H1 (cell line): ENCODE data around the gene GLI1. TPM values are rescaled to one million over a fixed set of nuclear protein-coding genes. Genes with fewer than 3 reads are reported as not detected.

Experiments
- CTCF ChIA-PET: fragments of 300-600 bp; sonication (Branson Sonifier 250); formaldehyde crosslinking; loops from one replicate; lab custom pipeline; 2021; ENCODE audit not compliant: partially characterized antibody; lab: Charles Lee
- POLR2A ChIA-PET: fragments of 300-600 bp; sonication (Branson Sonifier 250); formaldehyde crosslinking; loops from one replicate; lab custom pipeline; 2021; ENCODE audit warnings: inconsistent platforms; ENCODE audit not compliant: partially characterized antibody; lab: Charles Lee
- DNase-seq, 2 experiments: peaks; one replicate each; pipeline versions ENCODE4 v3.0.0 to v3.0.0-alpha.2; 2010 to 2022; ENCODE audit warnings: low spot score in 2 of 2, low read depth in 1 of 2, mixed read lengths in 1 of 2
- FAIRE-seq: peaks from 2 replicates; lab custom pipeline; 2011; peaks lifted over from hg19 to GRCh38; lab: Jason Lieb, UNC
- H2AFZ ChIP-seq: 2 replicates; pipeline ENCODE4 v1.8.1; 2012; ENCODE audit warnings: low read length, inconsistent platforms
- H2AK5ac ChIP-seq: 2 replicates; pipeline ENCODE4 v1.6.1; 2013; ENCODE audit warnings: low read depth, low read length
- H2BK120ac ChIP-seq: replicated peaks from 2 replicates; pipeline ENCODE3; 2013; ENCODE audit warnings: low read depth, low read length, inconsistent platforms
- H2BK12ac ChIP-seq: 2 replicates; pipeline ENCODE4 v1.6.1; 2013; ENCODE audit warnings: low read depth, low read length
- H2BK15ac ChIP-seq: 2 replicates; pipeline ENCODE4 v1.6.1; 2013; ENCODE audit warnings: low read length
- H2BK20ac ChIP-seq: 2 replicates; pipeline ENCODE4 v1.6.1; 2013; ENCODE audit warnings: low read length
- H2BK5ac ChIP-seq: 2 replicates; pipeline ENCODE4 v1.6.1; 2013; ENCODE audit warnings: low read depth, low read length
- H3K14ac ChIP-seq: 2 replicates; pipeline ENCODE4 v1.6.1; 2013; ENCODE audit warnings: inconsistent platforms; ENCODE audit not compliant: insufficient read length
- H3K18ac ChIP-seq: 2 replicates; pipeline ENCODE4 v1.6.1; 2013; ENCODE audit warnings: low read length; ENCODE audit errors: extremely low read depth
- H3K23ac ChIP-seq: 2 replicates; pipeline ENCODE4 v1.6.1; 2013; ENCODE audit warnings: inconsistent platforms; ENCODE audit not compliant: insufficient read length
- H3K23me2 ChIP-seq: 2 replicates; pipeline ENCODE4 v1.6.1; 2013; ENCODE audit warnings: low read depth, low read length
- H3K27ac ChIP-seq: 2 replicates; pipeline ENCODE4 v1.6.1; 2011; ENCODE audit warnings: low read depth, low read length, inconsistent platforms
- H3K27me3 ChIP-seq, 4 experiments: replicated peaks in 1 of 4; 1 replicate in 1 of 4; 2 replicates in 3 of 4; pipeline versions ENCODE4 v1.6.1 to v1.8.1; 2011 to 2013; ENCODE audit warnings: low read length in 3 of 4, mild to moderate bottlenecking in 3 of 4, inconsistent platforms in 2 of 4, mixed read lengths in 2 of 4, moderate library complexity in 1 of 4; ENCODE audit not compliant: control insufficient read depth in 3 of 4, insufficient read depth in 3 of 4; ENCODE audit errors: extremely low read depth in 1 of 4
- H3K36me3 ChIP-seq, 4 experiments: 2 replicates each; pipeline versions ENCODE4 v1.6.1 to v1.8.1; 2011 to 2013; ENCODE audit warnings: mild to moderate bottlenecking in 4 of 4, low read length in 3 of 4, moderate library complexity in 2 of 4, control low read depth in 1 of 4, inconsistent platforms in 1 of 4; ENCODE audit not compliant: insufficient read depth in 4 of 4, control insufficient read depth in 2 of 4
- H3K4ac ChIP-seq: replicated peaks from 2 replicates; pipeline ENCODE3; 2013; ENCODE audit warnings: low read length, low read depth, mixed read lengths, inconsistent platforms; ENCODE audit not compliant: insufficient read length
- H3K4me1 ChIP-seq, 4 experiments: replicated peaks in 1 of 4; 1 replicate in 1 of 4; 2 replicates in 3 of 4; pipeline versions ENCODE4 v1.6.1 to v1.8.1; 2011 to 2013; ENCODE audit warnings: low read length in 3 of 4, inconsistent platforms in 2 of 4, mixed read lengths in 1 of 4; ENCODE audit not compliant: insufficient read depth in 4 of 4, control insufficient read depth in 3 of 4
- H3K4me2 ChIP-seq, 2 experiments: 2 replicates each; pipeline versions ENCODE4 v1.6.1 to v1.8.1; 2011 to 2013; ENCODE audit warnings: low read depth in 2 of 2, low read length in 2 of 2, control low read depth in 1 of 2, inconsistent platforms in 1 of 2, mild to moderate bottlenecking in 1 of 2; ENCODE audit not compliant: insufficient read depth in 1 of 2
- H3K4me3 ChIP-seq, 4 experiments: fragments of 200-600, 300-600 bp in 1 of 4; sonication (generic), shearing (Covaris generic), sonication (Bioruptor Twin) in 1 of 4; 2 replicates each; pipeline versions ENCODE4 v1.5.1 to v1.8.1; 2011 to 2016; ENCODE audit warnings: low read length in 4 of 4, low read depth in 3 of 4, control low read depth in 2 of 4, inconsistent platforms in 2 of 4, mild to moderate bottlenecking in 2 of 4, mixed read lengths in 1 of 4, moderate library complexity in 1 of 4; ENCODE audit not compliant: insufficient read depth in 2 of 4; ENCODE audit errors: extremely low read depth in 1 of 4
- H3K56ac ChIP-seq: replicated peaks from 2 replicates; pipeline ENCODE3; 2013; ENCODE audit warnings: low read depth, mild to moderate bottlenecking, mixed read lengths, low read length, inconsistent platforms; ENCODE audit not compliant: insufficient read length
- H3K79me1 ChIP-seq: 2 replicates; pipeline ENCODE4 v1.6.1; 2013; ENCODE audit warnings: low read depth, low read length, control low read depth
- H3K79me2 ChIP-seq, 2 experiments: 2 replicates each; pipeline versions ENCODE4 v1.6.1 to v1.8.1; 2012 to 2013; ENCODE audit warnings: low read length in 2 of 2, mild to moderate bottlenecking in 2 of 2, inconsistent platforms in 1 of 2; ENCODE audit not compliant: insufficient read depth in 2 of 2, control insufficient read depth in 1 of 2
- H3K9ac ChIP-seq, 4 experiments: replicated peaks in 1 of 4; 1 replicate in 1 of 4; 2 replicates in 3 of 4; pipeline versions ENCODE4 v1.6.1 to v1.8.1; 2011 to 2013; ENCODE audit warnings: low read depth in 3 of 4, low read length in 3 of 4, control low read depth in 2 of 4, mild to moderate bottlenecking in 2 of 4, moderate library complexity in 2 of 4, inconsistent platforms in 1 of 4; ENCODE audit errors: extremely low read depth in 1 of 4
- H3K9me3 ChIP-seq, 2 experiments: 2 replicates each; pipeline versions ENCODE4 v1.6.1 to v1.8.1; 2012 to 2013; ENCODE audit warnings: mild to moderate bottlenecking in 2 of 2, moderate library complexity in 2 of 2, control low read depth in 1 of 2, inconsistent platforms in 1 of 2, low read depth in 1 of 2, low read length in 1 of 2, mixed read lengths in 1 of 2; ENCODE audit not compliant: insufficient read depth in 2 of 2
- H4K20me1 ChIP-seq, 2 experiments: replicated peaks in 1 of 2; 2 replicates each; pipeline versions ENCODE3 to v1.8.1; 2011 to 2013; ENCODE audit warnings: inconsistent platforms in 2 of 2, low read length in 2 of 2, mild to moderate bottlenecking in 1 of 2; ENCODE audit not compliant: insufficient read depth in 2 of 2, control insufficient read depth in 1 of 2
- H4K5ac ChIP-seq: 2 replicates; pipeline ENCODE4 v1.6.1; 2013; ENCODE audit warnings: low read length, low read depth, mixed read lengths, inconsistent platforms; ENCODE audit not compliant: insufficient read length
- H4K8ac ChIP-seq: 2 replicates; pipeline ENCODE4 v1.8.0; 2013; ENCODE audit warnings: mild to moderate bottlenecking, moderate library complexity, low read length, inconsistent platforms; ENCODE audit not compliant: insufficient read depth; ENCODE audit errors: extremely low read depth
- H4K91ac ChIP-seq: replicated peaks from 2 replicates; pipeline ENCODE3; 2013; ENCODE audit warnings: low read length, mixed read lengths, inconsistent platforms; ENCODE audit not compliant: insufficient read length
- ATF3 ChIP-seq: IDR thresholded peaks from 2 replicates; pipeline ENCODE4 v1.6.1; 2011; ENCODE audit warnings: low read depth, mild to moderate bottlenecking, low read length; ENCODE audit not compliant: insufficient read depth
- BCL11A ChIP-seq, 2 experiments: IDR thresholded peaks; one replicate each; pipeline ENCODE4 v1.6.1; 2011; ENCODE audit warnings: low read depth in 2 of 2, low read length in 2 of 2, mild to moderate bottlenecking in 2 of 2
- CBX5 ChIP-seq: fragments of 300-800, 300-1000 bp; sonication (generic); IDR thresholded peaks from 2 replicates; pipeline ENCODE4 v1.7.1; 2016; ENCODE audit warnings: antibody characterized with exemption, low read length, low read depth
- CHD2 ChIP-seq: IDR thresholded peaks from 2 replicates; pipeline ENCODE4 v1.6.1; 2012; ENCODE audit warnings: low read length, improper control_type of control experiment
- CREB1 ChIP-seq: IDR thresholded peaks from 2 replicates; pipeline ENCODE4 v1.6.1; 2012; ENCODE audit warnings: inconsistent platforms
- CTBP2 ChIP-seq: IDR thresholded peaks from 2 replicates; pipeline ENCODE4 v1.7.0; 2011; ENCODE audit warnings: borderline replicate concordance, mild to moderate bottlenecking, moderate library complexity, mixed read lengths, low read length; ENCODE audit not compliant: insufficient read depth, insufficient read length
- HDAC2 ChIP-seq, 2 experiments: fragments of 300-600 bp in 1 of 2; sonication (generic) in 1 of 2; IDR thresholded peaks; 2 replicates each; pipeline ENCODE4 v1.6.1; 2011 to 2012; ENCODE audit warnings: low read depth in 2 of 2, low read length in 2 of 2, mild to moderate bottlenecking in 2 of 2, moderate library complexity in 2 of 2, borderline replicate concordance in 1 of 2, inconsistent platforms in 1 of 2
- JUN ChIP-seq: IDR thresholded peaks from 2 replicates; pipeline ENCODE4 v1.6.1; 2011; ENCODE audit warnings: low read depth, mild to moderate bottlenecking, improper control_type of control experiment, low read length
- JUND ChIP-seq: IDR thresholded peaks from 2 replicates; pipeline ENCODE4 v1.6.1; 2011; ENCODE audit warnings: mild to moderate bottlenecking, improper control_type of control experiment, low read length
- MAFK ChIP-seq: IDR thresholded peaks from 2 replicates; pipeline ENCODE4 v1.6.1; 2012; ENCODE audit warnings: low read depth, mild to moderate bottlenecking, improper control_type of control experiment, low read length
- NRF1 ChIP-seq: IDR thresholded peaks from 2 replicates; pipeline ENCODE4 v1.6.1; 2011; ENCODE audit warnings: mild to moderate bottlenecking, low read depth, low read length, improper control_type of control experiment
- RBBP5 ChIP-seq: IDR thresholded peaks from 2 replicates; pipeline ENCODE4 v1.7.1; 2012; ENCODE audit warnings: low read depth, mild to moderate bottlenecking, inconsistent platforms, low read length, moderate library complexity, borderline replicate concordance
- RXRA ChIP-seq: IDR thresholded peaks from 2 replicates; pipeline ENCODE4 v1.6.1; 2011; ENCODE audit warnings: low read depth, mild to moderate bottlenecking, low read length, moderate library complexity; ENCODE audit not compliant: insufficient read depth
- SIX5 ChIP-seq: IDR thresholded peaks from 2 replicates; pipeline ENCODE4 v1.6.1; 2011; ENCODE audit warnings: mild to moderate bottlenecking, low read depth, low read length
- YY1 ChIP-seq: IDR thresholded peaks from 2 replicates; pipeline ENCODE4 v1.6.1; 2011; ENCODE audit warnings: low read depth, mild to moderate bottlenecking, low read length
- polyA plus RNA-seq, 7 experiments: library from polyadenylated mRNA; depleted of rRNA in 3 of 7; stranded (reverse) in 5 of 7; unstranded in 2 of 7; fragments of >200 nt in 5 of 7; fragments of 200-250 nt in 2 of 7; gene quantifications; 1 replicate in 5 of 7; 2 replicates in 1 of 7; 4 replicates in 1 of 7; pipeline versions ENCODE4 v1.2.1 to v1.2.3, GENCODE V29; 2011 to 2013; ENCODE audit warnings: missing spikeins in 2 of 7, mixed read lengths in 2 of 7
- total RNA-seq: library from RNA; stranded (reverse); fragmentation: NEBNext Ultra II Directional; extraction: Animal tissue kit (Norgen Biotek cat#: 25700); gene quantifications from 2 replicates; pipeline ENCODE4 v1.2.1, GENCODE V29; 2021

GLI1 gene
- total and polyA plus RNA-seq, 2 of the 8 experiments (the other 6 are each of a cell fraction or from before 2014, with no cell fraction given) = 23.5 to 25.3 TPM

- CTCF ChIA-PET = interaction anchor here (0.6 to 2.5 kb wide), 5 partner anchors 8 to 85 kb away, joined by 3 to 9 read pairs (median 4); partner anchors contain the start of gene MARS1
- Histone ChIP-seq H3K79me1 (peaks cover 5% of the 10 kb centered on the region; the same call in 1 of the 2 replicates), H3K27ac (no peak overlapping the region), H3K4me1 (no peaks in the 10 kb centered on the region), H2BK12ac (no peak overlapping the region), H2AK5ac (no peak overlapping the region), H4K8ac (no peak overlapping the region), H3K9ac (no peak overlapping the region), H2AFZ (no peak overlapping the region), H3K23ac (no peak overlapping the region), H4K5ac (no peak overlapping the region), H2BK15ac (no peak overlapping the region), H3K79me2 (peaks cover 0 to 6% of the 10 kb centered on the region in 2 experiments; a peak in 1 of 4 replicates), H3K23me2 (peaks cover 2% of the 10 kb centered on the region; the same call in 1 of the 2 replicates), H3K18ac (no peak overlapping the region), H3K9me3 (no peaks in the 10 kb centered on the region; a peak in 1 of 4 replicates), H2BK120ac (no peak overlapping the region), H2BK5ac (no peak overlapping the region), H4K20me1 (peaks cover 0 to 2% of the 10 kb centered on the region in 2 experiments), H3K4me2 (no peak overlapping the region), H3K56ac (no peak overlapping the region), H3K4ac (no peak overlapping the region), H3K14ac (no peak overlapping the region), H2BK20ac (no peak overlapping the region), H3K36me3 (peaks cover 29 to 82% (median 58%) of the 10 kb centered on the region in 4 experiments), H4K91ac (no peak overlapping the region), H3K4me3 (no peak overlapping the region), H3K27me3 (no peaks in the 10 kb centered on the region)
- no peak for FAIRE-seq
- POLR2A ChIA-PET = interaction anchor here (0.6 to 1.5 kb wide), 8 partner anchors 34 to 326 kb away, joined by 3 to 4 read pairs (median 3); no protein-coding TSS in a partner anchor
- no peak for DNase-seq
- TF ChIP-seq MAFK (no peak), ATF3 (no peak), RXRA (no peak), JUND (no peak), CTBP2 (no peak), CREB1 (no peak), NRF1 (no peak), BCL11A (IDR thresholded peaks at IDR 0.05; ENCODE audit: low read depth in 2 of 2, low read length in 2 of 2) (no peak), YY1 (no peak), HDAC2 (IDR thresholded peaks at IDR 0.05; ENCODE audit: borderline replicate concordance in 1 of 2, low read depth in 2 of 2, low read length in 2 of 2) (no peak), CHD2 (no peak), RBBP5 (no peak), JUN (no peak), SIX5 (no peak), CBX5 (no peak)
These were observed 37.2 kb downstream of the GLI1 start for GRCh38 chr12:57496822-57497221.
